Adrenal gland (tissue), 12 donors: ENCODE measurements around the gene ARHGAP27. TPM values are rescaled to one million over a fixed set of nuclear protein-coding genes. Genes with fewer than 3 reads are reported as not detected.

Experiments used
- DNase-seq, 7 donors: peaks; one replicate each; pipeline ENCODE4 v3.0.0-alpha.2; 2019 to 2020
- H3K27ac ChIP-seq, 5 donors: fragments of 200-600 bp; sonication (generic) in 4 of 5; 1 replicate in 3 of 5; 2 replicates in 2 of 5; pipeline versions ENCODE4 v1.5.1 to v1.8.0; 2016 to 2020; ENCODE audit warnings: mild to moderate bottlenecking in 1 of 5
- H3K27me3 ChIP-seq: fragments of 200-600 bp; 2 replicates; pipeline ENCODE4 v1.8.0; 2021
- H3K36me3 ChIP-seq, 2 donors: fragments of 200-600 bp; replicated peaks in 1 of 2; 1 replicate in 1 of 2; 2 replicates in 1 of 2; pipeline versions ENCODE4 v1.5.1 to v1.8.0; 2018 to 2022
- H3K4me1 ChIP-seq, 2 donors: fragments of 200-600 bp; replicated peaks in 1 of 2; 1 replicate in 1 of 2; 2 replicates in 1 of 2; pipeline versions ENCODE4 v1.5.1 to v1.8.0; 2018 to 2021
- H3K4me3 ChIP-seq, 4 donors: fragments of 200-600 bp; sonication (generic) in 3 of 4; one replicate each; pipeline ENCODE4 v1.5.1; 2016 to 2018
- H3K9me3 ChIP-seq, 3 donors: fragments of 200-600 bp; sonication (generic) in 1 of 3; replicated peaks in 1 of 3; 1 replicate in 2 of 3; 2 replicates in 1 of 3; pipeline versions ENCODE4 v1.5.1 to v1.8.0; 2016 to 2021
- CTCF ChIP-seq, 6 experiments: fragments of 450-650 bp in 4 of 6; fragments of 200-600 bp in 2 of 6; sonication (generic) in 1 of 6; IDR thresholded peaks; 1 replicate in 5 of 6; 2 replicates in 1 of 6; pipeline versions ENCODE4 v1.5.1 to v1.8.0; 2016 to 2021; ENCODE audit warnings: antibody characterized with exemption in 6 of 6, mild to moderate bottlenecking in 2 of 6, moderate library complexity in 1 of 6
- POLR2A ChIP-seq, 2 donors: fragments of 450-650 bp; IDR thresholded peaks; one replicate each; pipeline ENCODE4 v1.6.1; 2017; ENCODE audit warnings: antibody characterized with exemption in 2 of 2, mild to moderate bottlenecking in 2 of 2, moderate library complexity in 1 of 2
- WGBS, 4 donors: extraction: QIAGEN DNeasy Blood & Tissue Kit in 2 of 4; methylation state at CpG; one replicate each; pipeline versions ENCODE4 v1.1.5 to v1.1.7; 2013 to 2017; 5-methylcytosine and 5-hydroxymethylcytosine counted together
- intact Hi-C, 2 donors: fragments of 100-400 bp; cut with DNase I; formaldehyde crosslinking; loops; one replicate each; pipeline versions ENCODE4 v1.14.1 to v1.15.0; 2022 to 2023
- polyA plus RNA-seq, 3 donors: library from polyadenylated mRNA; stranded (reverse); fragments of 200-250 nt in 2 of 3; fragments of 350-450 nt in 1 of 3; fragmentation: Illumina TruSeq in 1 of 3; extraction: RNeasy Lipid Tissue Mini Kit (QIAGEN cat#74804) in 1 of 3; gene quantifications; one replicate each; pipeline ENCODE4 v1.2.3, GENCODE V29; 2013 to 2014
- total RNA-seq, 9 donors: library from RNA; depleted of rRNA in 4 of 9; stranded (reverse); fragments of >200 nt in 4 of 9; fragments of 120-200 nt in 1 of 9; fragmentation: NEBNext Ultra II Directional in 1 of 9; extraction: Animal tissue kit (Norgen Biotek cat#: 25700) in 1 of 9; gene quantifications; one replicate each; pipeline versions ENCODE4 v1.1.0 to v1.2.4, GENCODE V29; 2013 to 2023
- donor health status: healthy with polysubstance abuse.
- donor health status: Bipolar disorder and iron deficiency.
- donor health status: DM: yes; HTN: yes; CAD: no.
- donor health status: DM: no; HTN: no; CAD: no.
- donor health status: DM: no; HTN: no; CAD: no.
- donor health status: DM: yes; HTN: yes; CAD: no.

ARHGAP27 gene
- total and polyA plus RNA-seq, 12 donors, result 2.8 to 40.2 (median 17.7) TPM

GRCh38 chr17:45433159-45433535, 477 bp upstream of the ARHGAP27 start:
- H3K27me3 ChIP-seq, result peaks cover 17% of the 10 kb centered on the region
- peaks cover 29% of the 10 kb centered on the region in 2 donors for H3K4me1 ChIP-seq
- WGBS, 4 donors, result 57 to 75% (median 72%) methylated on average over 1 to 4 of the region's 4 CpGs
- H3K9me3 ChIP-seq, result no peaks in the 10 kb centered on the region
- intact Hi-C loops, result loop anchor here in 1 of 2 donors (5.0 kb wide), 1 partner anchor 154 kb away; no protein-coding TSS in a partner anchor
- DNase-seq, result peak in 1 of 7 donors; percentile 21
- H3K4me3 ChIP-seq, result peak overlapping the region in 1 of 4 donors; percentile 58
- H3K36me3 ChIP-seq, result peaks cover 0 to 25% of the 10 kb centered on the region in 2 donors
- H3K27ac ChIP-seq, result peak overlapping the region in 2 of 5 donors; percentile 13 to 79
- TF ChIP-seq CTCF (IDR thresholded peaks at IDR 0.05), result no peak
- TF ChIP-seq POLR2A (IDR thresholded peaks at IDR 0.05), result no peak

- H3K9me3 ChIP-seq, result no peaks in the 10 kb centered on the region
- peaks cover 0 to 11% of the 10 kb centered on the region in 2 donors for H3K36me3 ChIP-seq
- TF ChIP-seq CTCF (IDR thresholded peaks at IDR 0.05), result no peak
- TF ChIP-seq POLR2A (IDR thresholded peaks at IDR 0.05), result no peak
- H3K27me3 ChIP-seq, result peaks cover 17% of the 10 kb centered on the region
- peak; percentile 46 to 78 (median 55) for DNase-seq
- intact Hi-C loops, result loop anchor here in 1 of 2 donors (5.0 kb wide), 1 partner anchor 156 kb away; no protein-coding TSS in a partner anchor
- WGBS, 4 donors, result 0 to 1% (median 1%) methylated on average over 18 to 64 of the region's 64 CpGs
- H3K4me3 ChIP-seq, result peak overlapping the region in 3 of 4 donors; percentile 11 to 58 (median 37)
- peaks cover 31 to 33% of the 10 kb centered on the region in 2 donors for H3K4me1 ChIP-seq
- H3K27ac ChIP-seq, result peak overlapping the region in 3 of 5 donors; percentile 13 to 79 (median 38)
These were observed 902 bp downstream of the ARHGAP27 start for GRCh38 chr17:45431531-45432404.

GRCh38 chr17:45430738-45431530, 1.7 kb downstream of the ARHGAP27 start:
- Histone ChIP-seq H3K27me3 (peaks cover 17% of the 10 kb centered on the region), H3K9me3 (no peaks in the 10 kb centered on the region), H3K36me3 (peaks cover 0 to 3% of the 10 kb centered on the region in 2 donors), H3K27ac (no peak overlapping the region), H3K4me1 (peaks cover 31 to 33% of the 10 kb centered on the region in 2 donors), H3K4me3 (peak overlapping the region in 2 of 4 donors; percentile 37 to 58)
- TF ChIP-seq POLR2A (IDR thresholded peaks at IDR 0.05) (no peak), CTCF (IDR thresholded peaks at IDR 0.05) (no peak)
- peak in 1 of 7 donors; percentile 37 for DNase-seq
- WGBS, 4 donors, result 8 to 22% (median 12%) methylated on average over 6 to 47 of the region's 47 CpGs
- intact Hi-C loops, result loop anchor here in 1 of 2 donors (5.0 kb wide), 1 partner anchor 156 kb away; no protein-coding TSS in a partner anchor
